ENCODE data around the gene UGT1A4. TPM values are rescaled to one million over a fixed set of nuclear protein-coding genes. Genes with fewer than 3 reads are reported as not detected.

The UGT1A4 gene
- total and polyA plus RNA-seq, 10 of the 15 experiments (the other 5 are each of a cell fraction or from before 2014, with no cell fraction given), result not detected

- Histone ChIP-seq H3K9me3 (replicated peaks; ENCODE audit: control insufficient read depth, insufficient read depth, low read length) (no peaks in the 10 kb centered on the region), H3K79me2 (ENCODE audit: control insufficient read depth, insufficient read depth, low read length) (no peaks in the 10 kb centered on the region), H3K36me3 (ENCODE audit: control insufficient read depth in 2 of 2, insufficient read depth in 2 of 2, low read length in 1 of 2) (no peaks in the 10 kb centered on the region), H3K4me2 (ENCODE audit: control insufficient read depth, insufficient read depth) (no peak overlapping the region), H3K4me3 (no peak overlapping the region), H2AFZ (ENCODE audit: control insufficient read depth, low read depth, low read length) (no peak overlapping the region), H3K4me1 (ENCODE audit: control insufficient read depth, insufficient read depth, low read length) (no peaks in the 10 kb centered on the region), H3K27ac (ENCODE audit: control insufficient read depth, insufficient read depth) (no peak overlapping the region), H3K27me3 (replicated peaks in 1 of 2; ENCODE audit: control insufficient read depth in 2 of 2, insufficient read depth in 2 of 2, low read length in 1 of 2) (no peaks in the 10 kb centered on the region; a peak in 3 of 4 replicates), H4K20me1 (ENCODE audit: control insufficient read depth, insufficient read depth) (no peaks in the 10 kb centered on the region), H3K9ac (ENCODE audit: control insufficient read depth, insufficient read depth, low read length) (no peak overlapping the region)
- ChIA-PET CTCF (no interaction called here), RAD21 (ENCODE audit: unreplicated experiment) (no interaction called here), POLR2A (interaction anchor here (0.6 kb wide), 1 partner anchor 124 kb away, joined by 4 read pairs; no protein-coding TSS in a partner anchor), SMC1A (ENCODE audit: uncharacterized antibody, unreplicated experiment) (no interaction called here)
- BruUV-seq (replicated peaks), result no TSS peak
- in situ Hi-C loops (cut with MboI), result no loop called here
- ATAC-seq (no peak), DNase-seq (ENCODE audit: low read depth, low spot score) (no peak), FAIRE-seq (no peak)
- WGBS (ENCODE audit: insufficient coverage, insufficient replicate concordance, low lambda C conversion rate, missing lambda C conversion rate), result 54% methylated on average over 4 of the region's 4 CpGs
- intact Hi-C loops (cut with micrococcal nuclease; ENCODE audit: unreplicated experiment), result no loop called here
- no peak for TF ChIP-seq ELK1 (IDR thresholded peaks at IDR 0.05; ENCODE audit: low read depth, low read length)
- TF ChIP-seq PAX8 (IDR thresholded peaks at IDR 0.05), result no peak
- TF ChIP-seq BMI1 (IDR thresholded peaks at IDR 0.05; ENCODE audit: borderline replicate concordance), result no peak
- TF ChIP-seq ZBTB33 (IDR thresholded peaks at IDR 0.05), result no peak
- TF ChIP-seq PKNOX1 (IDR thresholded peaks at IDR 0.05), result no peak
- TF ChIP-seq KDM1A (IDR thresholded peaks at IDR 0.05; ENCODE audit: borderline replicate concordance), result no peak
- no peak for TF ChIP-seq REST (IDR thresholded peaks at IDR 0.05; ENCODE audit: low read depth, low read length)
- no peak for TF ChIP-seq RAD21 (IDR thresholded peaks at IDR 0.05; ENCODE audit: insufficient read depth, low read depth, low read length)
- no peak for TF ChIP-seq SMC3 (IDR thresholded peaks at IDR 0.05; ENCODE audit: borderline replicate concordance, low read length)
- TF ChIP-seq EGR1 (IDR thresholded peaks at IDR 0.05; ENCODE audit: borderline replicate concordance in 1 of 2, low read depth in 2 of 2, low read length in 2 of 2), result no peak
- TF ChIP-seq SRF (IDR thresholded peaks at IDR 0.05; ENCODE audit: low read depth in 2 of 2, low read length in 2 of 2), result no peak
- TF ChIP-seq CEBPB (IDR thresholded peaks at IDR 0.05; ENCODE audit: borderline replicate concordance in 1 of 2, low read depth in 2 of 2, low read length in 2 of 2), result no peak
- no peak for TF ChIP-seq ZBTB4 (CRISPR knock-in tag; IDR thresholded peaks at IDR 0.05)
Observed at GRCh38 chr2:233816771-233817170, 98.2 kb downstream of the UGT1A4 start.

All from GM12878 (cell line).